GM21528 (cell line): Measurements from ENCODE around the gene PINLYP.
A peak's percentile ranks its signal among the peaks of the same experiment; 100 is the strongest.
"Not testable (repeated sequence)": the region's sequence is repeated elsewhere in the genome, so short reads cannot be mapped to it uniquely, and the experiment has no call there.

ENCODE experiments used
- ATAC-seq: cut with Tn5 transposase; IDR thresholded peaks from one replicate; pipeline ENCODE4 v1.9.1; 2021; ENCODE audit warnings: mild to moderate bottlenecking, moderate library complexity; ENCODE audit not compliant: unreplicated experiment, low FRiP score

Gene PINLYP

DNA sequence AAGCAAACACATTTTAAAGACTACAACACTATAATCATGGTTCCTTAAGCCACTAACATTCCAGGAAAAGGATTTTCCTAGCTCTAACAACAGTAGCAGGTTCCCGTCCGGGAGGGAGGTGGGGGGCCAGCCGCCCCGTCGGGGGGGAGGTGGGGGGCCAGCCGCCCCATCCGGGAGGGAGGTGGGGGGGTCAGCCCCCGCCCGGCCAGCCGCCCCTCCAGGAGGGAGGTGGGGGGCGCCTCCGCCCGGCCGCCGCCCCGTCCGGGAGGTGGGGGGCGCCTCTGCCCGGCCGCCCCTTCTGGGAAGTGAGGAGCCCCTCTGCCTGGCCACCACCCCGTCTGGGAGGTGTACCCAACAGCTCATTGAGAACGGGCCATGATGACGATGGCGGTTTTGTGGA, 27.7 kb upstream of the PINLYP start:
- ATAC-seq, result not testable (repeated sequence)

DNA sequence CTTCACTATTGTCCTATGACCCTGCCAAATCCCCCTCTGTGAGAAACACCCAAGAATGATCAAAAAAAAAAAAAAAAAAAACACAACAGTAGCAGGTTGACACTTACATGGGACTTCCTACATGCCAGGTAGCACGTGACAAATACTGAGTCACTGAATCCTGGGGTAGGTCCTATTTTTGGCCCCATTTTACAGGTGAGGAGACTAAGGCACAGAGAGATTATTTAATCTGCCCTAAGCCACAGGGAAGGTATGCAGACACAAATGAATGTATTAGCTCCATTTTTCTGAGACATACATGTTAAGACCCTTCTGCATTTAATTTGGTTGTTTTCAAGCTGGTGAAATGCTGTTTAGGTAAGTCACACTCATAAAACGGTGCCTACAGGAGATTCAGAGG, 26.9 kb upstream of the PINLYP start:
- no peak for ATAC-seq

DNA sequence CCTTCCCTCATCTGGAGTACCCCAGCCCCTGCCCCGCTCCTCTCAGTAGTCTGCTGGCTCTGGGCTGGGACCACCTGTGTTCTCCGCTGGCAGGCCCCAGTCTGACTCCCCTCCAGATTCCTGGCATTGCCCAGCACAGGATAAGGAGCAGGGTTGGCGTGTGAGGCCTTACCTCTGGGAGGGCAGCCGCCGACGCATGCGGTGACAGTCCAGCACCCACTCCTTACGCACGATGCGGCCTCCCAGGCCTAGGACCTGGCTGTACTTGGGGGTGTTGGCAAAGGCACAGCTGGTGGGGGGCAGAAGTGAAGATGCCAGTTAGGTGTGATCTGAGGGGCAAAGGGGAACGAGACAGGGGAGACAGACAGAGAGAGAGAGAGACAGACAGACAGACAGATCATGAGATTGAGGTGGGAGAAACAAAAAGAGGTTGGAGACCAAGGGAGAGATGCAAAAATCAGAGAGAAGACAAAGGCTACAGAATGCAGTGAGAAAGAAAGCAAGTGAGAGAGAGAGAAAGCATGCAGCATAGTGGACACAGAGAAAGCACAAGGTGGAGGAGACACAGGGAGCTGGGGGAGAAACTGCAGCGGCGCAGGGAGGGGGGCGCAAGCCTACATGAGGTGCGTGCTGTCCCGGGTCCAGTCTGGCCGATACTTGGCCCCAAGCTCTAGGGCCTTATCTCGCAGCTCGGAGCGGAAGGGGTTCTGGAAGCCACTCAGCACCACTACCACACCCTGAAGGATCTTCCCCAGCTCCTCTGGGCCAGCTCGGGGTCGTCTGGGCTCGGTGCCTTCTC, 24.0 kb upstream of the PINLYP start:
- ATAC-seq, result no peak

DNA sequence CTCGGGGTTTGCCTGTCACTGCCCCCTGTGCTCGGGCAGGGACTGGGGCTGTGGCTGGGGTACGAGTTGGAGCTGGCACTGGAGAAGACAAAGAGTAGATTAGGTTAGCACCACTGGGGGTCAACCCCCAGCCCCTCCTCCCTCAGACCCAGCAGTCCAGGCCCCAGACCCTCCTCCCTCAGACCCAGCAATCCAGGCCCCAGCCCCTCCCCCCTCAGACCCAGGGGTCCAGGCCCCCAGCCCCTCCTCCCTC, 23.5 kb upstream of the PINLYP start:
- no peak for ATAC-seq

DNA sequence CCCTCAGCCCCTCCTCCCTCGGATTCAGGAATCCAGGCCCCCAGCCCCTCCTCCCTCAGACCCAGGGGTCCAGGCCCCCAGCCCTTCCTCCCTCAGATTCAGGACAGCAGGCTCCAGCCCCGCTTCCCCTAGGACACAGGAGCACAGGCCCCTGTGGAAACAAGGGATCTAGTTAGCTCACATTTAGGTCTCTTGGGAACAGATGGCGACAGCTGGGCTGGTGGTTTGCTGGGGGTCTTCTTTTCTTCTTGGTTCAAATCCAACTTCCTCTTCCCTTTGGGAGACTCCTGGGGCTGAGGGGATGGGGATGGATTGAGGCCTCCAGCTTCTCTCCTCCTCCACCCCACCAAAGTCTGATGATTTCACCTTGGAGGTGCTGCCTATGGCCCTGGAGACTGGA, 23.0 kb upstream of the PINLYP start:
- no peak for ATAC-seq

DNA sequence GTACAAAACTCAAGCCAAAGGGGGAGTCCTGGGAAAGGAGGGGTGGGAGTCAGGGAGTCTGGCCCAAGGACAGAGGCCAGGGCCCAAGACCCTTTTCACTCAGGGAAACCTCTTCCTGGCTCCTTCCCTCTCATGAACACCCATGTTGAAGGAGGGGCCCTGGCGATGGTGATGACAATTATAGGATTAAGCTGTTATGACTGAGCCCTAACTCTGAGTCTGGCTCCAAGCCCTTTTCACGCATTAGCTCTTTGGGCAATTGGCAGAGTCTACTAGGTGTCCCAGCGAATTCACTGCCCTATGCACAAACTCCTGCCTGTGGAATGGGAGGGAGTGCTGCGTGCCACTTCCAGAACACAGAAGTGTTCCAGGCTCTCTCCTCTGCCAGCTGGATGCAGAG, 21.9 kb upstream of the PINLYP start:
- ATAC-seq, result no peak

DNA sequence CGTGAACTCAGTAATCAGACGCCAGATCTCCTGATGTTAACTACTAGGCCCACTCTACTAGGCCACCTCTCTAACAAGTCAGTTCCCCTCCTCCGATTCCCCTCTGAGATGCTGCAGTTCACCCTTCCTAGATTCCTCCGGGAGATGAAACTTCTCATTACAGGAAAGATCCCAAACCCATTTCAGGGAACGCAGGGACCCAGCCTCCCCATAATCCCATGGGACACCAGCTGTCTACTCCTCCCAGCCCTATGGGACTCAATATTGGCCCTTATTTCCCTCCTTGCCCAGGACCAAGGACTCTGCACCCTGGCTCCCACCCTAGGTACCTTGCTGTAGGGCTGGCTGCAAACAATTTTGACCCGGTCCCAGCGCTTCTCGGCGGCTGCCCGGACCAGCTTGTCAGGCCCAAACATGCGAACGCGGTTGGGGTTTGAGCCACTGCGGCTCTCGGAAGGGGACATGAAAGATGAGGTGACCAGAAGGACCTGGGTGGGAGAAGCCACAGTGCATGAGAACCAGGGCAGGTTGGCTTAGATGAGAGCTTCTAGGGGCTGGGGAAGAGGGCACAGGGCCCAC, 21.2 kb upstream of the PINLYP start:
- no peak for ATAC-seq

DNA sequence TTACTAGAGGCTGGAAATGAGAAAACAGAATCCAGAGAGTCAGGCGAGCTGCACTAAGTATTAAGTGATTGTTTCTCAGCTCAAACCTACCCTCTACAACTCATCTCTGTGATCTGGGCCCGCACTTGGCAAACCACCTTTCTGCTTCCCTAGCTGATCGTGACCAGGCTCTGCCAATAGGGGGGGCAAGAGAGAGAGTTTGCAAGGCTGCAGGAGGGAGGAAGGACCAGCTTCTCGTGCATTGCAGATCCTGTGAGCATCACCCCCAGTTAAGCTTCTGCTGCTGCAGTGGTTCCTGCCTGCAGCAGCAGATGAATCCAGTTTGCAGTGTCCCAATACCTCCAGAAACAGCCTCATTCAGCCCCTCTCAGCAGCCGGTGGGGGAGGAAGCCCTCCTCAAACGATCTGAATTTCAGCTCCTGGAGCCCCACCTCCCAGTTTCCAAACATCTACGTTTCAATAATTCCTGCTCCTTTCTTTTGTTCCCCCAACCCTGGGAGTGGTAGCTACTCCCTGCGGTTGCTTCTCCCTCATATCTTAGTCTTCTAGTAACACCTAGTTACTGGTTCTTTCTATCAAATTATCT, 20.3 kb upstream of the PINLYP start:
- ATAC-seq, result no peak

DNA sequence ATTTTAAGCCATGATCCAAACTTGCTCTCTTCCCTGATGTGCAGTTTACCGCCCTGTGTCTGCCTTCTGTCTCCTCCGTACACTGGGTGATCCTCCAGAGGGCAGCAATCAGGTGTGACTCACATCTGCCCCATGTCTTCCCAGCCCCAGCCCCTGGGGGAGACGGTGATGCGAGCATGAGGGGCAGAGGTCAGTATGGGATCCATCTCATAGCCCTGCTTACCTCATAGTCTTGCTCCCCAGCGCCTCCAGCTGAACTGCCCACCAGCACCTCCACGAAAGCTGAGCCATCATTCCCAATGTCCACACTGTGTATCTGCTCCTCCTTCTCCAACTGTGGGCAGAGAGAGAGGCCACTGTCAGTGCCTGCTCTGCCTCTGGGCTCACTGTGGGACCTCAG, 14.9 kb upstream of the PINLYP start:
- no peak for ATAC-seq

DNA sequence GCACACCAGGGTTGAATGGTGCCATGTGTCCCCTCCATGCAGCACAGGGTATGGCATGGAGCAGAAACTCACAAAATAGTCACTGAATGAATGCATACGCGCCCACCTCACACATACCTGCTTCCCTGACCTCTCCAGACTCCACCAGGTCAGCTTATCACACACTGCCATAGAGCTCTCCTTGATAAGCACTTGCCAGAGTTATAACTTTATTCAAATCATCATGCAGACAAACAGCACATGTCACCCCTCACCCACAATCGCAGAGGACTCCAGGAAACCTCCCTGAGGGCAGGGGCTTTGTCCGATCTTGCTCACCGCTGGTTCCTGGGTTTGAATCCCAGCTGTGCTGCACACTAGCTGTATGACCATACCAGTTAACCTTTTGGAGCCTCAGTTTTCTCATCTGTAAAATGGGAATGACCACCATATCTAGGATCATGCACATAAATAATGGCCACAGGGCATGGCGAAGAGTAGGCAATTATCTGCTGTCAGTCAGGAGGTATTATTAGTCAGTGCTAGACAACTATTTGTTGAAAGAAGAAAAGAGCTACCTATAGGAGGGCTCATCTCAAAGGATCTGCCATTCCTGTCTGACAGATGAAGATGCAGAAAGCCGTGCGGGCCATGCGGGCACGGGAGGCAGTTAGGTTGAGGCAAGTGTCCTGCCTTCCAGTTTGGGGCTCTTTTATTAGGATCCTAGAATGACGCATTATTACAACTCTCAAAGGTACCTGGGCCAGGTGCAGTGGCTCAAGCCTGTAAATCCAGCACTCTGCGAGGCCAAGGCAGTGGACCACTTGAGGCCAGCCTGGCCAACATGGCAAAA, 14.2 kb upstream of the PINLYP start:
- no peak for ATAC-seq

DNA sequence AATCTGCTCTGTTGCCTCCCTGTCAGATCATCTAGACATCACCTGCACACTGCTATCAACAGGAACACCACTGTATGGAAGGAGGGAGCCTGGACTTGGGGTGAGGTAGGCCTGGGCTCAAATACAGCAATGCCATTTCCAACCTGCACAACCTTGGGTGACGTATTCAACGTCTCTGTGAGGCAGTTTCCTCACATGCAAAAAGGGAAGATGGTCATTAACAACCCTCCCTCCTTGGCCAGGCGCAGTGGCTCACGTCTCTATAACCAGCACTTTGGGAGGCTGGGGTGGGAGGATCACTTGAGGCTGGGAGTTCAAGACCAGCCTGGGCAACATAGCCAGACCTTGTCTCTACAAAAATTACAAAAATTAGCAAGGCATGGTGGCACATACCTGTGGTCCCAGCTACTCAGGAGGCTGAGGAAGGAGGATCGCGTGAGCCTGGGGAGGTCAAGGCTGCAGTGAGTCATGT, 13.3 kb upstream of the PINLYP start:
- ATAC-seq, result no peak

DNA sequence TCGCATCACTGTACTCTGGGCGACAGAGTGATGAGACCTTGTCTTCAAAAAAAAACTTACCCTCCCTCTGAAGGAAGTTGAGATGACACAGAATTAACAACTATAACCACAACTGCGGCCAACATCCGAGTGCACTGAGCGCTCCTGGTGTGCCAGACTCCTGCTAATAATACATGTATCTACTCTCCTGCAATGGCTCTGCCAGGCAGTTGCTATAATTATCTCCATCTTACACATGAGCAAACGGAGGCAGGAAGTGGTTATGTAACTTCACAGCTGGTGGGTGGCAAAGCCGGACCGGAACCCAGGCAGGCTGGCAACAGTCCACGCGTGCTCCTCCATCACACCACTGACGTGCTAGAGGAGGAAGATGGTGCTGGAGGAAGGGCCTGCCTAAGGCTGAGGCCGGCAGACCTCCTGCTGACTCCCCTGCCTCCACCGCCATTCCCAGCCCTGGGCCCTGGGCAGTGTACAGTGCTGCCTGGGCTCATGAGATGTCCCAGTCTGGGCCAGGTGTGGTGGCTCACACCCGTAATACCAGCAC, 12.8 kb upstream of the PINLYP start:
- ATAC-seq, result peak; percentile 70

DNA sequence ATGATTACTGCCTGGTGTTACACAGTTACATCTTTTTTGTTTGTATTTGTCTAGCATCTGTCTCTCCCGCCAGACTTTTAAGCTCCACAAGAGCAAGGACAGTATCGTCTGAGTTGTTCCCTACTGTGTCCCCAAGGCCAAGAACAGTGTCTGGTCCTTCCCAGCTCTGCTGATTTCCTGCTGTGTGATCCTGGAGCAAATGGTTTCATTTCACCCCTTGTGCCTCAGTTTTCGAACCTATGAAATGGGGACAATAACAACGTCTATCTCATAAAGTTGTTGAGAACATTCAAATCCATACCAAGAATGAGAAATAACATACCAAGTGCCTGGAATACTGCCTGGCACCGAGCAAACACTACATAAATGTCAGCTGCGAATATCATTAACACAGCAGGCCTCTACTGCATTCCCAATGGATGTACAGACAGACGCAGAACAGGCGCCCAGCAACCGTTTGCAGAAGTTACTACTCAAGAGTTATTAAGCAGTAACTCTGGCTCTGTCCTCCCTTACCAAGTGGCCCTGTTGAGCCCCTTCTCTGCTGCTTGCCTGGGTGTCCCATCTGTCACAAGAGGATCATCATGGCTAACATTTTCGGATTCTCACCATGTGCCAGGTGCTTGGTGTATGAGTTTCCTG, 11.7 kb upstream of the PINLYP start:
- ATAC-seq, result no peak

DNA sequence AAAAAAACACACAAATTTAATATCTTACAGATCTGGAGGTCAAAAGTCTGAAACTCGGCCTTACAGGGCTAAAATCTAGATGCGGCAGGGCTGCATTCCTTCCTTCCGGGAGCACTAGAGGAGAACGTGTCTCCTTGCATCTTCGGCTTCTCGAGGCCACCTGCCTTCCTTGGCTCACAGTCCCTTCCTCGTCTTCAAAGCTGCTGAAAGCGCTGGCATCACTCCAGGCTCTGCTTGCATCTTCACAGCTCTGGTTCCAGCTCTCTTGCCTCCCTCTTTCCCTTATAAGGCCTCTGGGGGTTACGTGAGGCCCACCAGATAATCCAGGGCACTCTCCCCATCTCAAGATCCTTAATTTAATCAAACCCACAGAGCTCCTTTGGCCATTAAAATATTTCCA, 10.8 kb upstream of the PINLYP start:
- no peak for ATAC-seq

DNA sequence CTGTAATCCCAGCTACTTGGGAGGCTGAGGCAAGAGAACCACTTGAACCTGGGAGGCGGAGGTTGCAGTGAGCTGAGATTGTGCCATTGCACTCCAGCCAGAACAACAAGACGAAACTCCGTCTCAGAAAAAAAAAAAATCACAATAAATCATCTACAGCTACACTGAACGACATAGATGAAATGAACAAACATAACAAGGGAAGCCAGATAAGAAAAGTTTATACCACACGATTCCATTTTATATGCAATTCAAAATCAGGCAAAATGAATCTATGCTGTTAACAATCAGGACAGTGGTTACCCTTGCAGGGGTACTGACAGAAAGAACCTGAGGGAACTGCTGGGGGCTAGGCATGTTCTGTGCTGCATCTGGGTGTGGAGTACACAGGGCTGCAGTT, 5.9 kb upstream of the PINLYP start:
- ATAC-seq, result no peak

DNA sequence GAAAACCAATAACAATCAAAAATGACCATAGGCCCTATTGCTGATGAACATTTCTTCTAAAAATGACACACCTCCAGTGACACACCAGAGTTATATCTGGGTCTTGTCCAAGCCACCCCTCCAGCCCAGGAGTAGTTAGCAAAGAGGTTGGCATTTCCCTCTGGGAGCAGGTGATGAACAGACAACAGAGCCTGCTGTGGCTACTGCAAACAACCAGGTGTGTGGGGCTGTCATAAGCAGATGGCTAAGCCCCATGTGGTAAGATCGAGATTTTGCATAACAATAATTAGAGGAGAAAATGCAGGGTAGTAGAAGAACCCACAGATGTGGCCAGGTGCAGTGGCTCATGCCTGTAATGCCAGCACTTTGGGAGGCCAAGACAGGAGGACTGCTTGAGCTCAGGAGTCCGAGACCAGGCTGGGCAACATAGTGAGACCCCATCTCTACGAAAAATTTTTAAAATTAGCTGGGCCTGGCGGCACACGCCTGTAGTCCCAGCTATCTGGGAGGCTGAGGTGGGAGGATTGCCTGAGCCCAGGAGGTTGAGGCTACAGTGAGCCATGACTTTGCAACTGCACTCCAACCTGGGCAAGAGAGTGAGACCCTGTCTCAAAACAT, 5.3 kb upstream of the PINLYP start:
- no peak for ATAC-seq

DNA sequence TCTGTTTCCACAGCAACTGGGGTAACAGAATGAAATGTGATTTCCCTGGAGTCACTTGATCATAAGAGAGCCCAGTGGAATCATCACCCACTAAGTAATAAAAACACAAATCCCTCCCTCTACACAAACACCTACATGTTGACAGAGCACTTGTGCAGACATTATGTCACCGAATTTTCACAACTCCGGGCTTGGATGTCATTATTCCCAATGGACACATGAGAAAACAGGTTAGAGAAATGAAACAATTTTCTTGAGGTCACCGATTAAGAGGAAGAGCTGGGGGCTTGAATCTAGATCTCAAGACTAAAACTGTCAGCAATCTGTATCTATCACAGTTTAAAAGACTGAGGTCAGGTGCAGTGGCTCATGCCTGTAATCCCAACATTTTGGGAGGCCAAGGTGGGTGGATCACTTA, 3.4 kb upstream of the PINLYP start:
- no peak for ATAC-seq

DNA sequence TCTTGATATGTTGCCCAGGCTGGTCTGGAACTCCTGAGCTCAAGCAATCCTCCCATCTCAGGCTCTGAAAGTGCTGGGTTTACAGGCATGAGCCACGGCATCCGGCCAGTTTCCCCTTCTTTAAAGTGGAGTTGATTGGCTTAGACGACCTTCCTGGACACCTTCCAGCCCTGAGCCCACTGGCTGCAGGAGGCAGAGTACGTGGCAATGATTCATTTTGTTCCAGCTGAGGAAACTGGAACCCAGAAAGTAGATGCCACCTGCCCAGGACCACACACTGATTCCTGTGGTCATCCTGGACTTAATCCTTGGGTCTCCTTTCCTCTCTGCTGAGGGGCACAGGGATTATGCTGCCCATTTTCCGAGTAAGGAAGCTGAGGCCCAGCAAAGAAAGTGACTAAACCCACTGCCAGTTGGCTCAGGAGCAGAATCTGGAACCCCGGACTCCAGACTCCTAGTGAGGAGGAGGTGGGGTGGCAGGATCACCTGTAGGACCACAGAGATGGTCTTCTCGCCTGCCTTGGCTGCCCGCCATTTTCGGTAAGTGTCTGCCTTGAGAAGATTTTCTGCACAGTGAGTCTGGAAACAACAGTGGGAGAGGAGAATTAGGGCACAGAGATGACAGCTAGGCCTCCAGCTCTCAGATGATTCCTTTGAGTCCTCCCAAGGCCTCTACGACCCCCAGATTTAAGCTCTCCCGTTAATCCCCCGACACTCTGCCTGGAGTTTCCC, 1.0 kb upstream of the PINLYP start:
- ATAC-seq, result peak; percentile 8
